HG03060 (cell line): Measurements from ENCODE around the gene TBX20.
"Not testable (repeated sequence)": the region's sequence is repeated elsewhere in the genome, so short reads cannot be mapped to it uniquely, and the experiment has no call there.

Experiments used
- ATAC-seq: cut with Tn5 transposase; IDR thresholded peaks from one replicate; pipeline ENCODE4 v1.9.1; 2021; ENCODE audit warnings: low read depth, moderate number of reproducible peaks; ENCODE audit not compliant: unreplicated experiment

Gene TBX20

GRCh38 chr7:35227438-35227837 lies 26.5 kb downstream of the TBX20 start:
- not testable (repeated sequence) for ATAC-seq

GRCh38 chr7:35222445-35222844 lies 31.5 kb downstream of the TBX20 start:
- ATAC-seq, result not testable (repeated sequence)

GRCh38 chr7:35220176-35220575 lies 33.7 kb downstream of the TBX20 start:
- not testable (repeated sequence) for ATAC-seq

- ATAC-seq, result not testable (repeated sequence)
Observed at GRCh38 chr7:35216033-35216432, 37.9 kb downstream of the TBX20 start.

GRCh38 chr7:35215063-35215462 lies 38.8 kb downstream of the TBX20 start:
- ATAC-seq, result not testable (repeated sequence)

GRCh38 chr7:35206924-35207323 lies 47.0 kb downstream of the TBX20 start:
- not testable (repeated sequence) for ATAC-seq

- not testable (repeated sequence) for ATAC-seq
Observed at GRCh38 chr7:35204850-35205249, 49.0 kb downstream of the TBX20 start.

- ATAC-seq, result not testable (repeated sequence)
Observed at GRCh38 chr7:35204031-35204430, 49.9 kb downstream of the TBX20 start.

GRCh38 chr7:35202353-35202752 lies 51.5 kb downstream of the TBX20 start:
- not testable (repeated sequence) for ATAC-seq

- ATAC-seq, result not testable (repeated sequence)
Observed at GRCh38 chr7:35200170-35200569, 53.7 kb downstream of the TBX20 start.

GRCh38 chr7:35198370-35199140 lies 55.3 kb downstream of the TBX20 start:
- ATAC-seq, result not testable (repeated sequence)

GRCh38 chr7:35191571-35191970 lies 62.3 kb downstream of the TBX20 start:
- ATAC-seq, result not testable (repeated sequence)

- ATAC-seq, result not testable (repeated sequence)
Observed at GRCh38 chr7:35190146-35190773, 63.6 kb downstream of the TBX20 start.

- ATAC-seq, result not testable (repeated sequence)
Observed at GRCh38 chr7:35186751-35187150, 67.1 kb downstream of the TBX20 start.

- ATAC-seq, result no peak
Observed at GRCh38 chr7:35185908-35186731, 67.8 kb downstream of the TBX20 start.

- ATAC-seq, result not testable (repeated sequence)
Observed at GRCh38 chr7:35185578-35185907, 68.4 kb downstream of the TBX20 start.

- not testable (repeated sequence) for ATAC-seq
Observed at GRCh38 chr7:35184961-35185360, 68.9 kb downstream of the TBX20 start.

- not testable (repeated sequence) for ATAC-seq
Observed at GRCh38 chr7:35183873-35184503, 69.9 kb downstream of the TBX20 start.

GRCh38 chr7:35180665-35181064 lies 73.2 kb downstream of the TBX20 start:
- ATAC-seq, result not testable (repeated sequence)

- not testable (repeated sequence) for ATAC-seq
Observed at GRCh38 chr7:35173176-35173575, 80.7 kb downstream of the TBX20 start.

GRCh38 chr7:35172131-35172530 lies 81.8 kb downstream of the TBX20 start:
- ATAC-seq, result not testable (repeated sequence)
